GM08714 (cell line): ENCODE results near the gene HNRNPLL.

ENCODE experiments used
- H3K4me3 ChIP-seq: fragments of 200-500 bp; sonication (Bioruptor generic); 2 replicates; pipeline ENCODE4 v1.5.1; 2014; ENCODE audit warnings: mild to moderate bottlenecking, low read length, inconsistent platforms
- ZNF274 ChIP-seq: IDR thresholded peaks from 2 replicates; pipeline ENCODE4 v1.6.1; 2012; ENCODE audit warnings: mild to moderate bottlenecking, low read depth, low read length

Gene HNRNPLL

DNA sequence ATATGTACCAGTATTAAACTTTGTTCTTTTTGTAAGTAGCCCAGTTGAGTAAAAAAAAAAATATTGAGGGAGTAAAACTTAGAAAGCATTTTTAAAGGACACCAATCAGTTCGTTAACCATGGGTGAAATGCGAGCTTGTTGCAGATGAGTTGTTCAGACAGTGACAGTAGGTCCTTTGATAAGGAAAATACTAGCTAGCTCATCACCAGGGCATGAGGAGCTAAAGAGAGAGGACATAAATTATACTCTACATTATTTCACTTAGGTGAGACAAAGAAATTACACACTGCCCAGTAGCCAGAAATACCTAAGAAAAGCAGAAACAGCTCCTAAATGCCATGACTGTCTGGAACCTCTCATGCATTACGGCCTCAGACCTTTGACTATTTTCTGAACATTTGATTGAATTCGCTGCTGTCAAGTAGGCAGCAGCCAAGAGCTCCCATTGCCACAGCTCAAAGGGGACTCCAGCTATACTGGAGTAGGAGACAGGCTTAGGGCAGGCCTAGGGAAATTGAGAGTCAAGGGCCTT is 2.6 kb upstream of the HNRNPLL start:
- no peak for TF ChIP-seq ZNF274

DNA sequence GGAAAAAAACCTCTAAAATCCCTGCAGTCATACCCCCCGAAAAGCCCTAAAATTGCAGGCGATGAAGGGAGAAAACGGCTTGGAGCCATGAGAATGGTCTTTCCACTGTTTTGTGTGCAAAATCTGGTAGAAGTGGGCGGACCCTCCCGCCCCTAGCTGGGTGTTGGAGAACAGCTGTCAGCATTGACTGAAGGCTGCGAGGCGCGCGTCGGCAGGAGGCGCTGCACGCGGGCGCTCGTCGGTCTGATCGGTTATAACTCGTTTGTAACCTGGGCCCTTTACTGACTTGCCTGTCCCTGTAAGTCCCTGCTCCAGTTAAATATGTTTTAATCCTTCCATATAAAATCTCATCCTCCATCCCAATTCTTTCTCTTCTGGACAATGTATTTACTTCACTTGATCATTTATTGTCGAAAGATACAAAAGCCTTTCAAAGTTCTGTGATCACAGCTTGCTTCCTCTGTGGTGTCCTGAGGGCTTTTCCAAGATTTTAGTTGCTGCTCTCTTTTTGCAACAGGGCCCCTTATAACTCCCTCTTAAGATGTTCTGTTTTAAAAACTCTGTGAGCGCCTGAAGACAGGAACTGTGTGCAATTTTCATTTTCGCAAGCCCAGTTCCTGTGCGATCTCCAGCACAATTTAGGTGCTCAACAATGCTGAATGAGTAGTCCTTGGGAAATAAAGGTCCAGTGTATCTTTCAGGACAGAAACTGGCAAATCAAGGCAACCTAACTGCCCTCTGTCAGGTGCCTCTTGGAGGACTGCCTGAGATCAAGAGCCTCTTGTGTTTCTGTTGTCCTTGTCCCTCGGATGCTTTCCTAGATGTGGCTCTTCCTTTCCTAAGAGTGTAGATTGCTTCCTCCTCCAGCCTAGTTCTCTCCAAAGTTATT is 918 bp upstream of the HNRNPLL start:
- peak overlapping the region; percentile 74 for H3K4me3 ChIP-seq
- TF ChIP-seq ZNF274: no peak

More for the DNA sequence above, 2.6 kb upstream of the HNRNPLL start:
- H3K4me3 ChIP-seq: no peak overlapping the region

DNA sequence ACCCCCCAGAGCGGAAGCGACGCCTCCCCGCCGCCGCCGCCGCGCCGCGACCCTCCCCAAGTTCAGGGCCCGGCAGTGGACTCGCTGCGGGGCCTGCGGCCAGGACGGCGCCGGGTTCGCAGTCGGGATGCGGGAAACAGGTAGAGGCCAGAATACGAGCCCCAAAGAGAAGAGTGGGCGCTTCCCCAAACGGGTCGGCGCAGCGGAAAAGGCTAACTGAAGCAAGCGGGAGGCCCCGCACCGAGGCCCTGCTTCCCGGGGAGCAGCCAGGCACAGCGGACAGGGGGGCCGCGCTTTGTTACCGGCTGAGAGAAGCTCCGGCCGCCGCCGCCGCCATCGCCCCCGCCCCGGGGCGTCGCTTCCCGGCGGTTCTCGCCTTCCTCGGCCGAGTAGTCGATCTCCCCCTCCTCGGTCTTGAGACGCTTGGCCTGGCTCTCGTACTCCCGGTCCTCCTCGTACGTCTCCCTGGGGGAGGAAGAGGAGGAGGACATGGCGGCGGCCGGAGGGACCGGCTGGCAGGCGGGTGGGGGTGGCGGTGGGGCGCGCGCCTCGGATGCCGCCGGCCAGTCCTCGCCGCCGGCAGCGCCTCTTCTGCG is 494 bp downstream of the HNRNPLL start:
- peak overlapping the region; percentile 74 for H3K4me3 ChIP-seq
- no peak for TF ChIP-seq ZNF274

DNA sequence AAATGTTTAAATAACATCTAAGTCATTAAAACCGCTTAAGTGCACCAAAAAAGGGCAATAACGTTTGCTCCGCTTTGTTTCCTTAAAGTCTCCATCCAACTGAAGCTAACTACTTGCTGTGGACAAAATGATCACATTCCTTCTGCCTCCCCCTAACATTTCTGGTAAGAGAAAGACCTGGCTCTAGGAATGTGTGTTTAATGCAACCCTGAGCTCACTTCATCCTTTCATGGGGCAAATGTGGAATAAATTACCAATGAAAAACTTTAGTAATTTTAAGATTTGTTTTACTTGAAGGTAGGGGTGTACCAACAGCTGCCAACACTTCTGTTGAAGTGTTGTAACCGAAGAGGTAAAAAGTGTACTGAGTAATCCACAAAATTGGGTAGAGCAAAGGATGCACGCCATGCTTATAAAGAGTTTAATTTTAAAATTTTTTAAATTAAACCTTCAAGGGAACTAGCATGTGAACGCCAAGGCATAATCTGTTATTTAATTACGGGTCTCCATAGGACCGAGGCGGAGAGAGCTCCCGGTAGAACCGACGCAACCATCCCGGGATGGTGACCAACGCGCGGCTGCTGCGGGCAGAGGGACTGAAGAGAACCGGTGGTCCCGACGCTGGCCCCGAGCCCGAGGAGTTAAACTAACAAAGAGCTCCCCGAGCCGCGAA is 1.1 kb downstream of the HNRNPLL start:
- peak overlapping the region; percentile 74 for H3K4me3 ChIP-seq
- no peak for TF ChIP-seq ZNF274

DNA sequence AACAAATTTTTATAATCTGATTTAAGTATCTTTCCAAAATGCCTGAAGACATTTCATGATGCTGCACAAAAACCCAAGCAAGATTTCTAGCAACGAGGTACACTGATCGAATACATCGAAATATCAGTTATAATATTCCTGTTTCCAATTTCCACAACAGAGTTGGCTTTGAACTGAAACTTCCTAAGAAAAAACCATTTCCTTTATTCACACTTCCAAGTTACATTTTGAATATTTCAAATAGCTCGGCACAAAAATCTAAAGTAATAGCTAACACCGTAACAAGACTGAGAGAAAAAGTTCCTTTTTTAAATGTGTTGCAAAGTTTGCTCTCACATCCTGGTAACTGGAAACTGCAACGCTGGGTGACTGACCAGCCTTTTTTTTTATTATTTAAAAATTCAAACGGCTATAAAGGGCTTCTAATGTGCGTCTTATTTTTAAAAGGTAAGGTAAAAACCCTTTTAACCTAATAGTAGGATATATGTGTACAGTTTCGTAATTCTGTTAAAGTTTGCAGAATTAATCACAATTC is 1.7 kb downstream of the HNRNPLL start:
- peak overlapping the region; percentile 74; the same call in 1 of the 2 replicates for H3K4me3 ChIP-seq

DNA sequence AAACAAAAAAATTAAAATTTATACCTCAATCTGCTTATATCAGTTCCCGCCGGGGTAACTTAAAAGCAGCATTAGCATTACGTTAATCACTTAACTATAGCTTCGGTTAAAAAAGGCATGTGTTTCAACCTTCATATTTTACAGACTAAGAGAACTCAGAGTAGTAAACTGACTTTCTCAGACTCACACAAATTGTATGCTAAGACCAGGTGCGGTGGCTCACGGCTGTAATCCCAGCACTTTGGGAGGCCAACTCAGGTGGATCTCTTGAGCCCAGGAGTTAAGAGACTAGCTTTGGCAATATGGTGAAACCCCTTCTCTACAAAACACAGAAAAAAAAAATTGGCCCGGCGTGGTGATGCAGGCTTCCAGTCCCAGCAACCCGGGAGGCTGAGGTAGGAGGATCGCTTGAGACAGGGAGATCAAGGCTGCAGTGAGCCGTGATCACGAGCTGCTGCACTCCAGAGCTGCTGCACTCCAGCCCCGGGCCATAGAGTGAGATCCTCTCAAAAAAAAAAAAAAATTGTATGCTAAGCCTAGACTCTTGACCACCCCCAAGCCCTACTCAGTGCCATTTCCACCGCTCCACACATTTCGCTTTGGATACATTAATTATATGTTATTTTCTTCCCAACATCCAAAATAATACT is 2.4 kb downstream of the HNRNPLL start:
- no peak for TF ChIP-seq ZNF274
- peak overlapping the region; percentile 74; the same call in 1 of the 2 replicates for H3K4me3 ChIP-seq

More for the DNA sequence above, 1.7 kb downstream of the HNRNPLL start:
- no peak for TF ChIP-seq ZNF274

DNA sequence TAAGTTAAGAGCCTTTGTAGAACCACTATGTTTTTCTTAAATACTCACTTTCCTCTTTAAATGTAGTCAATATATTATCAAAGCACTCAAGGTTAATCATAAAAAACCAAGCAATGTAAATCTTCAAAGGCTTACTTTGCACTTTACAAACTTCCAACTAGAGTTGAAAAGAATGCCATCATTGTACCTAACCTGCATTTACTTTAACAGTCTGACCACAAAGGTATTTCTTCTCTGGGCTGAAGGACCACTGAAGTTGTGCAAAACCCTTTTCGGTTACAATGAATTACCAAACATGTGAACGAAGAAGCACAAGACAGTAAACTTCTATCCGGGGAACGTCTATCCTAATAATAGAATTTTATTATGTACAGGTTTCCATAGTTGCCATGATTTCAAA is 3.0 kb downstream of the HNRNPLL start:
- no peak overlapping the region; the same call in 1 of the 2 replicates for H3K4me3 ChIP-seq
- TF ChIP-seq ZNF274: no peak

DNA sequence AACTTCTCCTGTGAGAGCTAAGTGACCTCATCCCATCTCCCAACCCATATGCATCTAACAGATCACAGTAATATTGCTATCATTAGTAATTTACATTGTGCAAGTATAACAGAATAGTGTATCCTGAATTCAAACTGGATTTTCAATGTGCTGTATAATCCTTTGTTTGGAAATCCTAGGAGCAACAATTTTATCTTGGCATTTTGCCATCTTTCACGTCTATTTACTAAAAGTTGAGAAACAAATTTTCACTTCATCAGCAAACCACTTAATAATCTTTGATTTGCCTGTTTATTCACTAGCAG is 3.8 kb downstream of the HNRNPLL start:
- no peak for TF ChIP-seq ZNF274
- H3K4me3 ChIP-seq: no peak overlapping the region

DNA sequence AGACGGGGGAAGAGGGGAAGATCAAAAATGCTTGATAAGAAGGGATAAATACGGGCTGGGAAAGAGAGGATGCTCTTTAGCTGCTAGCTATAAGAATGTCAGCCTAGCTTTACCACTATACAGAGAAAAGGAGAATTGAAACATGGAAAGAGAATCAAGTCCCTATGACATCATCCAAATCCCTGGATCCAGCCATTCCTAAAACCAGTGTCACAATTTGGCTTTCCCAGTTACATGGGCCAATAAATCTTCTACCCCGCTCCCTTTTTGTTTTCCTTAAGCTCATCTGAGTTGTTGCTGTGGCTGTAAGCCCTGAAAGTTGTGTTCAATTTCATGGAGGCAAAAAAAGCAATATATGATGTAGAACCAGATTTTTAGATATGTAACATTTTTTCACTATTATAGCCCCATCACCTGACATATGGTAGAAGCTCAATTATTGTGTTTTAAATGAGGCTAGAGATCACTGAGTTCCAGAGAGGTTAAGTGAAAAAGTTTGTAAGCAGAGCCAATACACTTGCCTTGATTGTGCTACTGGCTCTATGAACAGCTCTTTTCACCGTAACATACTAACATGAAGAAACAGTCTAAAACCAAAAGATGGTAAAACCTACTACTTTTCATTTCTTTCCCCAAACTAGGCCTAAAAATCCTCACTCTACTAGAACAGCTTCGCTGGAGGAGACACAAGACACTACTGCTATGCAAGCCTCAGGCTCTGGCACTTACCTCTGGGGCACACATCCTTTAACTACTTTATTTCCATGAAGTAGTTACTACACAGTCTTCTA is 4.3 kb downstream of the HNRNPLL start:
- no peak overlapping the region for H3K4me3 ChIP-seq
- TF ChIP-seq ZNF274: no peak

DNA sequence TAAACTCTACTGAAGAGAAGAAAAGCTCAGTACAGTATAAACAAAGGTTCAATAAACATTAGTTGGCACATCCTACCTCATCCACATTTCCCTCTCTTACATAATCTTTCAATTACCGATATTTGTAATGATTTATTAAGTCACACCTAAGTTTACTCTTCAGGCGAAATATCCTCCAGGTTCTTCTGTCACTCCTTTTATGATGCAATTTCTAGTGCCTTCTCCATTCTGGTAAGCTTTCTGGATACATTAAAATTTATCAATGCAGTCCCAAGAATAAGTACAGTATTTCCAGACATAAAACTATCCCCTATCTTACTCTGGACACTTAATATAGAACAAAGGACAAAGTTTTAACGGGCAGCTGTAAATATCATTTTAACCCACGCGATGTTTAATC is 5.6 kb downstream of the HNRNPLL start:
- no peak overlapping the region for H3K4me3 ChIP-seq
- no peak for TF ChIP-seq ZNF274

DNA sequence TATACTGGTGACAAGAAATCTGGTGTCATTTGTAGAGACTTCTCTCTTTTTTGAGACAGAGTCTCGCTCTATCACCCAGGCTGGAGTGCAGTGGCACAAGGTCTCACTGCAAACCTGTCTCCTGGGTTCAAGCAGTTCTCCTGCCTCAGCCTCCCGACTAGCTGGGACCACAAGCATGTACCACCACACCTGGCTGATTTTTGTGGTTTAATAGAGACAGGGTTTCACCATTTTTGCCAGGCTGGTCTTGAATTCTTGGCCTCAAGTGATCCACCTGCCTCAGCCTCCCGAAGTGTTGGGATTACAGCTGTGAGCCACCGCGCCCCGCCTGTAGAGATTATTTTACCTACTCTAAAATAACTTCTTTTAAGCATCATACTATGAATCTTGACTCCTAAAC is 6.5 kb downstream of the HNRNPLL start:
- no peak overlapping the region for H3K4me3 ChIP-seq
- TF ChIP-seq ZNF274: no peak

DNA sequence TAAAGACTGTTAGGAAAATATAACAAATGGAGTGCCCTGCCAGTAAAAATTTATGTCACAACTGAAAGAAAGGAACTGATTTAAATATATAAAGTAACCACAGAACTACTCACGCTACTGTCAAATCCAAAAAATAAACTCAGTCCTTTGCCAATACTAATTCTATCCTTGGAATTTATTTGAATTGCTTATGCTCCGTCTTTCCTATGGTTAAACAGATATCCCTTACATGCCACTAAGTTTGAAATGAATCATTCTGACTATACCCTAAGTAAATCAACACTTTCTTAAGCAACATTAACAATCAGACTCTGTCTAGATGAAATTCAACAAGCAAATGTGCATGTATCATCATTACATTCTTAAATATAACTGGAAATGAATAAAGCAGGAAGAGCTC is 9.8 kb downstream of the HNRNPLL start:
- no peak overlapping the region for H3K4me3 ChIP-seq
- no peak for TF ChIP-seq ZNF274

DNA sequence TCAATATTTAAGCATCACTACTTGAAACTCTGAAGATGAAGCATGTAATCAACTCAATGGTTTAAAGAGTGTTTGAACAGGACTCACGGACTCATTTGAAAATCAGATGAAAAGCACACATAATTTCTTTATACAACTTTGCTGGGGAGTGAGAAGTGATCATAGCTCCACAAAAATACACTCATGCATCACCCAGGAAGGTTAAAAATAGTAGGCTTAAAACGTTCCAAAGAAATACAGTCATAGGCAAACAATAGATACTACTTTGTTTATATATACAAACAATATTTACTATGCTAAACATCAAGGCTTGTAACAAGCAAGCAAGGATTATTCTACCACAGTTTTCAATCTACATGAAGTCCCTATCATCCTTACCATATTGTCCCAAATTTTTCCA is 11.6 kb downstream of the HNRNPLL start:
- TF ChIP-seq ZNF274: no peak
- H3K4me3 ChIP-seq: no peak overlapping the region
